ENCODE data around the gene GLCCI1. TPM values are rescaled to one million over a fixed set of nuclear protein-coding genes. Genes with fewer than 3 reads are reported as not detected.

GLCCI1 gene
- total and polyA plus RNA-seq, 2 of the 8 experiments (the other 6 are each of a cell fraction or from before 2014, with no cell fraction given): 12.4 to 27.7 TPM

DNA sequence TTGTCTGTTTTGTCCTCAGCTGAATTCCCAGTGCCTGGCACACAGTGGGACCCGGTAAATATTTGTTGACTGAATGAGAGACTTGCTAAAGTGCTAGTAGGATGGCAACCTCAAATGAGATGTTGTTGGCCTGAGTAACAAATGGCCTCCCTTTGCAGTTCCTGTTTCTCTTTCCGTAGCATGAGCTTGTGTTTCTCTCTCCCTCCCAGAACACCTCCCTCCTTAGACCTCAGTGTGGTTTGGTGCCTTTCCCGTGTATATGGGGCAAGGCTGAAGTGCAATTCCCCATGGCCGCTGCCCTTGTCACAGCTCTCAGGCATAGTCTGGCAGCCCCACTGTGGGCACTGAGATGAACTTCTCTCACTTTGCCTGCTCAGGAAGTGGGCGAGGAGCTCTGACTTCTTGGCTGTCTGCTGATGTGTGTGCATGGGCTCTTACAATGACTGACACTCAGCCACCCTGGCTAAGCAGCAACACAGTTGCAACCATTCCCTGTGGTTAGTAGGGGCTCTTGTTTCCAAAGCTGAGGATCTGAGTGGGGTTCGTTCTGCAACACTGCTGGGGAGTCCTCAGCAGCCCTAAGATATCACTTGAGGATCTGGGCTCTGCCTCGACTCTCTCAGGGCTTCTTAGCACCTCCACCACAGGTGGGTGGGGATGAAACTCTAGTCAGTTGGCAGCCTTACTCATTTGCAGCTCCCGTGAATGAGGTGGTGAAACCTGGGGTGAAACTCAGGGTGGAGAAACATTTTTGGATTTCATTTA, 157.3 kb downstream of the GLCCI1 start:
- no peak overlapping the region for H3K14ac ChIP-seq (ENCODE audit: insufficient read length)
- no peak overlapping the region for H4K5ac ChIP-seq (ENCODE audit: insufficient read length, low read depth, low read length)
- no peak overlapping the region for H2BK20ac ChIP-seq (ENCODE audit: low read length)
- H2AFZ ChIP-seq (ENCODE audit: low read length): no peak overlapping the region
- no peaks in the 10 kb centered on the region for H3K27me3 ChIP-seq (replicated peaks in 1 of 4; ENCODE audit: control insufficient read depth in 3 of 4, extremely low read depth in 1 of 4, insufficient read depth in 3 of 4, low read length in 3 of 4)
- 86% methylated on average over 8 of the region's 8 CpGs; no CpG with 5 or more reads in 1 of the 2 experiments for WGBS, 2 experiments (ENCODE audit: extremely low coverage in 1 of 2, insufficient coverage in 1 of 2, insufficient read length in 1 of 2, insufficient replicate concordance in 2 of 2, low coverage in 1 of 2, low lambda C conversion rate in 2 of 2, missing lambda C conversion rate in 1 of 2)
- no peaks in the 10 kb centered on the region; a peak in 1 of 7 replicates for H3K4me1 ChIP-seq (replicated peaks in 1 of 4; ENCODE audit: control insufficient read depth in 3 of 4, insufficient read depth in 4 of 4, low read length in 3 of 4)
- H3K4me3 ChIP-seq (ENCODE audit: extremely low read depth in 1 of 4, insufficient read depth in 2 of 4, low read depth in 3 of 4, low read length in 4 of 4): no peak overlapping the region
- H4K91ac ChIP-seq (replicated peaks; ENCODE audit: insufficient read length, low read length): no peak overlapping the region
- no peak overlapping the region for H2BK5ac ChIP-seq (ENCODE audit: low read depth, low read length)
- no peak overlapping the region for H3K9ac ChIP-seq (replicated peaks in 1 of 4; ENCODE audit: extremely low read depth in 1 of 4, low read depth in 3 of 4, low read length in 3 of 4)
- no peak overlapping the region for H2AK5ac ChIP-seq (ENCODE audit: low read depth, low read length)
- POLR2A ChIA-PET (ENCODE audit: partially characterized antibody): interaction anchor here (1.5 kb wide), 1 partner anchor 10 kb away, joined by 3 read pairs; no protein-coding TSS in a partner anchor
- H3K18ac ChIP-seq (ENCODE audit: extremely low read depth, low read length): no peak overlapping the region
- no peak overlapping the region for H3K4me2 ChIP-seq (ENCODE audit: insufficient read depth in 1 of 2, low read depth in 2 of 2, low read length in 2 of 2)
- H2BK12ac ChIP-seq (ENCODE audit: low read depth, low read length): 0 out of 2 replicates have a peak overlapping the region, but pooled peaks have one; percentile 4
- no peak overlapping the region; the same call in 1 of the 2 replicates for H4K8ac ChIP-seq (ENCODE audit: extremely low read depth, insufficient read depth, low read length)
- H3K4ac ChIP-seq (replicated peaks; ENCODE audit: insufficient read length, low read depth, low read length): no peak overlapping the region
- no peak overlapping the region for H2BK15ac ChIP-seq (ENCODE audit: low read length)
- CTCF ChIA-PET (ENCODE audit: partially characterized antibody): interaction anchor here (0.6 to 1.4 kb wide), 4 partner anchors 10 to 170 kb away, joined by 3 to 5 read pairs (median 4); no protein-coding TSS in a partner anchor
- DNase-seq (ENCODE audit: low read depth in 1 of 2, low spot score in 2 of 2): no peak
- H3K27ac ChIP-seq (ENCODE audit: low read depth, low read length): no peak overlapping the region
- H3K9me3 ChIP-seq (ENCODE audit: insufficient read depth in 2 of 2, low read depth in 1 of 2, low read length in 1 of 2): no peaks in the 10 kb centered on the region
- H3K23me2 ChIP-seq (ENCODE audit: low read depth, low read length): no peaks in the 10 kb centered on the region; the same call in 1 of the 2 replicates
- H3K36me3 ChIP-seq (ENCODE audit: control insufficient read depth in 2 of 4, insufficient read depth in 4 of 4, low read length in 3 of 4): no peaks in the 10 kb centered on the region
- TF ChIP-seq SRF (IDR thresholded peaks at IDR 0.05; ENCODE audit: low read depth, low read length) (no peak), GTF2F1 (IDR thresholded peaks at IDR 0.05; ENCODE audit: borderline replicate concordance, low read depth, low read length) (no peak), SUZ12 (IDR thresholded peaks at IDR 0.05; ENCODE audit: low read length) (no peak), FOSL1 (IDR thresholded peaks at IDR 0.05; ENCODE audit: insufficient read depth, low read depth, low read length) (no peak), KDM1A (IDR thresholded peaks at IDR 0.05; ENCODE audit: borderline replicate concordance, low read length) (no peak), TCF12 (IDR thresholded peaks at IDR 0.05; ENCODE audit: low read depth, low read length) (no peak), CREB1 (IDR thresholded peaks at IDR 0.05) (no peak), SIX5 (IDR thresholded peaks at IDR 0.05; ENCODE audit: low read depth, low read length) (no peak)
- no peak overlapping the region for H2BK120ac ChIP-seq (replicated peaks; ENCODE audit: low read depth, low read length)
- H3K56ac ChIP-seq (replicated peaks; ENCODE audit: insufficient read length, low read depth, low read length): no peak overlapping the region
- no peaks in the 10 kb centered on the region for H3K79me1 ChIP-seq (ENCODE audit: low read depth, low read length)
- H4K20me1 ChIP-seq (replicated peaks in 1 of 2; ENCODE audit: control insufficient read depth in 1 of 2, insufficient read depth in 2 of 2, low read length in 2 of 2): no peaks in the 10 kb centered on the region
- H3K79me2 ChIP-seq (ENCODE audit: control insufficient read depth in 1 of 2, insufficient read depth in 2 of 2, low read length in 2 of 2): no peaks in the 10 kb centered on the region
- no peak for FAIRE-seq
- H3K23ac ChIP-seq (ENCODE audit: insufficient read length): no peak overlapping the region
